ENCODE results near the gene TOPBP1. TPM values are rescaled to one million over a fixed set of nuclear protein-coding genes. Genes with fewer than 3 reads are reported as not detected.

TOPBP1 gene
- total and polyA plus RNA-seq, 9 of the 15 experiments (the other 6 are each of a cell fraction or from before 2014, with no cell fraction given), result 16.6 to 77.6 (median 58.2) TPM

DNA sequence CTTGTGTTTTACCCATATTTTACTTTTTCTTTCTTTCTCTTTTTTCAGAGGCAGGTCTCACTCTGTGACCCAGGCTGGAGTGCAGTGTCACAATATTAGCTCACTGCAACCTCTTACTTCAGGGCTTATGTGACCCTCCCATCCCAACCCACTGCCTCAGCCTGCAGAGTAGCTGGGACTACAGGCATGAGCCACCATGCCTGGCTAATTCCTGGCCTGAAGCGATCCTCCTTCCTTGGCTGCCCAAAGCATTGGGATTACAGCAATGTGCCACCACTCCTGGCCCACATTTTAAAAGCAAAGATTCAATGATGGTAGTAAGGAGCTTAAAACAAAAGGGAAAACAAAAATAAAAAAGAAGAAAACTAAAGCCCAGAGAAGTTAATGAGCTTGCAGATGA lies 99.4 kb downstream of the TOPBP1 start (continued):
- TF ChIP-seq, protein P1, sequence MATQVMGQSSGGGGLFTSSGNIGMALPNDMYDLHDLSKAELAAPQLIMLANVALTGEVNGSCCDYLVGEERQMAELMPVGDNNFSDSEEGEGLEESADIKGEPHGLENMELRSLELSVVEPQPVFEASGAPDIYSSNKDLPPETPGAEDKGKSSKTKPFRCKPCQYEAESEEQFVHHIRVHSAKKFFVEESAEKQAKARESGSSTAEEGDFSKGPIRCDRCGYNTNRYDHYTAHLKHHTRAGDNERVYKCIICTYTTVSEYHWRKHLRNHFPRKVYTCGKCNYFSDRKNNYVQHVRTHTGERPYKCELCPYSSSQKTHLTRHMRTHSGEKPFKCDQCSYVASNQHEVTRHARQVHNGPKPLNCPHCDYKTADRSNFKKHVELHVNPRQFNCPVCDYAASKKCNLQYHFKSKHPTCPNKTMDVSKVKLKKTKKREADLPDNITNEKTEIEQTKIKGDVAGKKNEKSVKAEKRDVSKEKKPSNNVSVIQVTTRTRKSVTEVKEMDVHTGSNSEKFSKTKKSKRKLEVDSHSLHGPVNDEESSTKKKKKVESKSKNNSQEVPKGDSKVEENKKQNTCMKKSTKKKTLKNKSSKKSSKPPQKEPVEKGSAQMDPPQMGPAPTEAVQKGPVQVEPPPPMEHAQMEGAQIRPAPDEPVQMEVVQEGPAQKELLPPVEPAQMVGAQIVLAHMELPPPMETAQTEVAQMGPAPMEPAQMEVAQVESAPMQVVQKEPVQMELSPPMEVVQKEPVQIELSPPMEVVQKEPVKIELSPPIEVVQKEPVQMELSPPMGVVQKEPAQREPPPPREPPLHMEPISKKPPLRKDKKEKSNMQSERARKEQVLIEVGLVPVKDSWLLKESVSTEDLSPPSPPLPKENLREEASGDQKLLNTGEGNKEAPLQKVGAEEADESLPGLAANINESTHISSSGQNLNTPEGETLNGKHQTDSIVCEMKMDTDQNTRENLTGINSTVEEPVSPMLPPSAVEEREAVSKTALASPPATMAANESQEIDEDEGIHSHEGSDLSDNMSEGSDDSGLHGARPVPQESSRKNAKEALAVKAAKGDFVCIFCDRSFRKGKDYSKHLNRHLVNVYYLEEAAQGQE (IDR thresholded peaks at IDR 0.05; ENCODE audit: borderline replicate concordance), result no peak
- TF ChIP-seq, protein P1 (CRISPR knock-in tag; IDR thresholded peaks at IDR 0.05; ENCODE audit: low read depth), result no peak
- TF ChIP-seq FOXJ3 (CRISPR knock-in tag; IDR thresholded peaks at IDR 0.05), result no peak
- TF ChIP-seq RUNX1 (IDR thresholded peaks at IDR 0.05; ENCODE audit: low read depth), result no peak
- no peak for TF ChIP-seq ZFX (CRISPR knock-in tag; IDR thresholded peaks at IDR 0.05)
- TF ChIP-seq E2F3 (CRISPR knock-in tag; IDR thresholded peaks at IDR 0.05), result no peak
- TF ChIP-seq POLR2H (tag; IDR thresholded peaks at IDR 0.05; ENCODE audit: low read depth), result no peak
- no peak for TF ChIP-seq POLR2G (IDR thresholded peaks at IDR 0.05; ENCODE audit: low read depth, low read length)
